HEK293T (cell line): ENCODE measurements around the gene HNRNPLL.

ENCODE experiments used
- FOXA1 ChIP-seq: fragments of 450-650 bp; IDR thresholded peaks from 2 replicates; pipeline ENCODE4 v1.6.1; 2016; ENCODE audit warnings: mild to moderate bottlenecking
- FOXK2 ChIP-seq: fragments of 450-650 bp; IDR thresholded peaks from 2 replicates; pipeline ENCODE4 v1.6.1; 2016; ENCODE audit warnings: mild to moderate bottlenecking
- FOXM1 ChIP-seq: fragments of 450-650 bp; IDR thresholded peaks from 2 replicates; pipeline ENCODE4 v1.6.1; 2017; ENCODE audit warnings: mild to moderate bottlenecking, borderline replicate concordance
- L3MBTL2 ChIP-seq: fragments of 450-650 bp; conservative IDR thresholded peaks from 2 replicates; pipeline ENCODE4 v1.6.1; 2016; ENCODE audit warnings: mild to moderate bottlenecking
- ZNF384 ChIP-seq: fragments of 450-650 bp; IDR thresholded peaks from 2 replicates; pipeline ENCODE4 v1.6.1; 2016

DNA sequence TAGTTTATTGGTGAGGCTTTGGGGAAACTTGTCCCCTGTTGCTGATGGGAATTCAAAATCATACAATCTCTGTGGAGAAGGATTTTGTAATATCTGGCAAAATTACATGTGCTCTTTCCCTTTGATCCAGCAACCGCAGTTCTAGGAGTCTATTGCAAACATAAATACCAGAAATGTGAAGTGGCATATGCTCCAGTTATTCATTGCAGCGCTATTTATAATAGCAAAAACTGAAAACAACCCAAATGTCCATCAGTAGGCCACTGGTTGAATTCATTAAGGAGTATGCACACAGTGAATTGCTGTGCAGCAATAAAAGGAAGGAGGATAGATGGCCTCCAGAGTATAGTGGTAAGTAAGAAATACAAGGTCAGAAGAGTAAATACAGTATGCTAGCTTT, 76.5 kb downstream of the HNRNPLL start:
- no peak for TF ChIP-seq FOXA1
- TF ChIP-seq FOXM1 = no peak
- no peak for TF ChIP-seq FOXK2
- no peak for TF ChIP-seq ZNF384
- no peak for TF ChIP-seq L3MBTL2
